GM19467 (cell line): ENCODE data around the gene MTHFSD.

ENCODE experiments used
- ATAC-seq: cut with Tn5 transposase; IDR thresholded peaks from one replicate; pipeline ENCODE4 v1.9.1; 2021; ENCODE audit warnings: mild to moderate bottlenecking, moderate library complexity; ENCODE audit not compliant: unreplicated experiment

Gene MTHFSD

GRCh38 chr16:86515777-86516622 lies 39.0 kb downstream of the MTHFSD start:
- no peak for ATAC-seq

GRCh38 chr16:86515413-86515776 lies 39.6 kb downstream of the MTHFSD start:
- ATAC-seq = no peak

DNA sequence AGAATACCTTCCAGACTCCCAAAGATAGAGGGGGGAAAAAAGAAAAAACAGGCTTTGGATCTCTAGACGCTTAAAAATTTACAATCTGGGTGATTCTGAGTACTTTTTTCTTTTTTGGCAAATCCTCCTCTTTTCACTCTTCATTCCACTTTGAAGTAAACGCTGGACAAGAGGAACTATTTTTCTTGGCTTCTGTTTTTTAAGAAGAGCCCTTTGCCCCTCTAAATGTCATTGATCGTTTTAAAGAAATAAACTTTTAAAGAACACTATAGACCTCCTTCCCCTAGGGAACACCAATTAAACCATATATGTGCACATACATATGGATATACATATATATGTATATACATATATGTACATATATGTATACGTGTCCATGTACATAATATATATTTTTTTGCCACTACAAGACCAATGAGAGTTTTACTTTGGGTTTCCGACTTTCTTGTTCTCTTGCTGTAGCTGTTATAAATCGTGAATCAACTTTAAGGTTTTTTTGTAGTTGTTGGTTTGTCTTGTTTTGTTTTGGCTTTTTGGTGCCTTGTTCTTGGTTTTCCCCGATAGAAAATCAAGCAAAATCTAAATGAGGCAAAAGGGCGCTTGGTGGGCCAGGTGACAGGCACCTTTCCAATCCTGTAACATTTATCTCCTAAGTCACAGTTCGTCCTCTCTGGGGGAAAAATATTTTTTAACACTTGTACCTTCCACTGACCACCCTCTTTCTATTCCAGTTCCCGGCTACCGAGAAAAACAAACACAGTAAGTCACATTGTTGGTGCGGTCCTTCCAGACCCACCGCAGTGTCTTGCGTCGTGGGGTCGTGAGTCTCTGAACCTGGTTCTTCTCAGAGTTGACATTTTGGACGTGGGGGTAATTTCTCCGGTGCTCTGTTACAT lies 40.3 kb downstream of the MTHFSD start:
- ATAC-seq = no peak

GRCh38 chr16:86513471-86514277 lies 41.4 kb downstream of the MTHFSD start:
- ATAC-seq = no peak

DNA sequence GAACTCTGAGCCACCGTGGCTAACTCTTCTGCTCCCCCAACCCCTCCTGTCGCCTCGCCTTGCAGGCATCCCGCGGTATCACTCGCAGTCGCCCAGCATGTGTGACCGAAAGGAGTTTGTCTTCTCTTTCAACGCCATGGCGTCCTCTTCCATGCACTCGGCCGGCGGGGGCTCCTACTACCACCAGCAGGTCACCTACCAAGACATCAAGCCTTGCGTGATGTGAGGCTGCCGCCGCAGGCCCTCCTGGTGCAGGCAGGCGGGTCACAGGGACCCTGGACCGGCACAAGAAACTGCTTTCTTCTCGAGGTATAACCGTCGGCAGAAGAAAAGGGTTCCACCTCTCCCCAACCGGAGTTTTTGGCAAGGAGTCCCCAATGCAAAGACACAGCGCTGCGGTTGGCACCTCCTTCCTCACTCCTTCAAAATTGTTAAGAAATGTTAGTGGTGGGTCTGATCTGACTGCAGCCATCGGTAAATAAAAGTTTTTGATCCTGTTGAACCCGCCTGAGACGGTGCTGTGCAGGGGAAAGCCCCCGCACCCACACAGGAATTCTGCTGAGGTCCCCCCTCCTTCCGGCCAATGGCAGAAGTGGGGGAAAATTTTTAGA lies 42.1 kb downstream of the MTHFSD start:
- ATAC-seq = no peak

GRCh38 chr16:86512301-86512859 lies 42.7 kb downstream of the MTHFSD start:
- ATAC-seq = no peak

DNA sequence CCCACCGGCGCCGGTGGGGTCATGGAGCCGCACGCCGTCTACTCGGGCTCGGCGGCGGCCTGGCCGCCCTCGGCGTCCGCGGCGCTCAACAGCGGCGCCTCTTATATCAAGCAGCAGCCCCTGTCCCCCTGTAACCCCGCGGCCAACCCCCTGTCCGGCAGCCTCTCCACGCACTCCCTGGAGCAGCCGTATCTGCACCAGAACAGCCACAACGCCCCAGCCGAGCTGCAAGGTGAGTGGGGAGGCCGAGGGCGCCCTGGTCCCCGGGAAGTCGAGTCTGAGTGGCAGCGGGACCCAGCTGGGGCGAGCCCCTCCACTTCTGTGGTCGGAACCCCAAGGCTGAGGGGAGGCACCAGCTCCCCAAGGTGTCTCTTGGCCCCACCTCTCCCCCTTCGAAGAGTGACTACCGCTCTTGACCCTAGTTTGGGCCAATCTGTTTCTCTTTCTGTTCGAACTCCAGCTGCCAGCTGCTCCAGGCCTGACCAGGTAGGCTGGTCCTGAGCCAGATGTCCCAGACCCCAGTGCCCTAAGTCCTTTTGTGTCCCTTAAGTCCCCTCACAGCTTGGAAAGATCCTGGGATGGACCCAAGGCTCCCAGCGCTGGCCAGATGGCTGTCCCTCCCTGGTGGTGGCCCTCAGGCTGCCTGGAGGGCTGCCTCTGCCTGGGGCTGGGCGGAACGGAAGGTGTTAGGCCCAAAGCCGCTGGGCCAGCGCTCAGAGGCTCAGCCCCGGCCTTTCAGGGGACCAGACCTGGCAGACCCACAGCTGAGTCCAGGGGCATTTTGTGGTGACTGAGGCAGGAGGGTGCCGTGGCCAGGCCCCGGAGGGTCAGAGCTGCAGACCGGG lies 43.5 kb downstream of the MTHFSD start:
- no peak for ATAC-seq

- no peak for ATAC-seq
Observed at GRCh38 chr16:86510465-86511261, 44.4 kb downstream of the MTHFSD start, which contains the start of gene FOXF1. Gene FOXF1, plus strand, starts transcription at chr16:86510527. Its CDS starts 43 bp downstream, at chr16:86510570.

DNA sequence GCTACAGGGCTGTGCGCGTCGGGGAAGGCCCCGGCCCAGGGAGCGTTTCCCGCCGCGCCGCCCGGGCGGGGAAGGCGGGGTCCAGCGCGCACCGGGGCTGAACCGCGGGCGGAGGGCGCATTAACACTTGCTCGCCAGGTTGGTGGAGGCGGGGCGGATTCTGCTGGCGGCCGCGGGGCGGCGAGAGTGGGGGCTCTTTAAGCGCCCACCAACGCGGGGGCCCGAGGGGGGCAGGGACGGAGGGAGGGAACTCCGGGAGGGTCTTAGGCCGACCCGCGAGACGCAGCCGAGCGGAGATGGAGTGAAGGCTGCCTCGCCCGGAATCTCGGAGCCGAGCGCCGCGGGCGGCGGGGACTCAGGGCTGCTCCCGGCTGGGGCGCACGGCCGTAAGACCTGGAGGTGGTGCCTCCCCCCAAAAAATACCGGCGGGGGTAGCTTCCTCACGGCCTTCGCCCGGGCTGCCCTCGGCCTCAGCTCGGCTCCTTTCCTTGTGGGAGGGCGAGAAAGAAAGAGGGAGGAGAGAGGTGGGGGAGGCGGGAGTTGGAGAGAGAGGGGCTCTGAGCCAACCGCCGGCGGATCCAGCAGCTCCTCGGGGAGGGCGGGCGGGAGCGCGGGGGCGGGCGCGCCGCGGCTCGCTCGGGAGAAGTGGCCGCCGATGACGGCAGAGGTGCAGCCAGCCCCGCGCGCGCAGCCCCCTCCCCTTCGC lies 45.1 kb downstream of the MTHFSD start:
- ATAC-seq = no peak

DNA sequence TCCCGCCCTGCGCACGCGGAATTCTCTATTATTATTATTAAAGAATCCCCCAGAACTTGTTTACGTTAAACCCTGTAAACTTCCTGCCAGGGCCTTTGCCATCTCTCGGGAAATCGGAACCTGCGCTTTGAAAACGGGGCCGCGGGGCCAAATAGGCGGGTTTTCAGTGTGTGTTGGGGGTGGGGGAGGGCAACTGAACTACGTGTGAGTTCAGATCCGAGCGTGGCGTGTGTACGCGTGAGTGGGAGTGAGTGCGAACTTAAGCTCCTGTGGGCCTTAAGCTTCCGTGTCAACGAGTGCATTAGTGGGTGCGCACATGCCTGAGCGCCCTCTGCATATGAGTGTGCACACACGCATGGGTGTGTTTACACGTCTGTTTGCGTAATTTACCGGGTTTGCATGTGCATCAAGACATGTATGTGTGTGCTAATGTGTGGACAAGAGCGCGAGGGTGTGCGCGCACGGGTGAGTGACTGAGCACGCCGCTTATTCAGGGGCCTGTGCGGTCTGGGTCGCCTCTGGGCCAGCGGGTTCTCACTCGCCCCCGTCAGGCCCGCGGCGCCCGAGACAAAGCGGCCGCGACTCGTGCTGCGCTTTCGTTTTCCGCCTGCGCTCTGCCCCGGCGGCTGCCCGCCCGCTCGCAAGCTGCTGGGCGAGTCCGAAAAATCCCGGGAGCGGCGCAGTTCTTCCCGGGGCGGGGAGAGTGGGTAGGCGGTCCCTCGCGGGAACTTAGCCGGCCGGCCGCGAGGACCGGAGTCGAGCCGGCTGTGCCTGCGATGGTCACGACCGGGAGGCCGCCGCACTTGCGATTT lies 45.9 kb downstream of the MTHFSD start:
- no peak for ATAC-seq

DNA sequence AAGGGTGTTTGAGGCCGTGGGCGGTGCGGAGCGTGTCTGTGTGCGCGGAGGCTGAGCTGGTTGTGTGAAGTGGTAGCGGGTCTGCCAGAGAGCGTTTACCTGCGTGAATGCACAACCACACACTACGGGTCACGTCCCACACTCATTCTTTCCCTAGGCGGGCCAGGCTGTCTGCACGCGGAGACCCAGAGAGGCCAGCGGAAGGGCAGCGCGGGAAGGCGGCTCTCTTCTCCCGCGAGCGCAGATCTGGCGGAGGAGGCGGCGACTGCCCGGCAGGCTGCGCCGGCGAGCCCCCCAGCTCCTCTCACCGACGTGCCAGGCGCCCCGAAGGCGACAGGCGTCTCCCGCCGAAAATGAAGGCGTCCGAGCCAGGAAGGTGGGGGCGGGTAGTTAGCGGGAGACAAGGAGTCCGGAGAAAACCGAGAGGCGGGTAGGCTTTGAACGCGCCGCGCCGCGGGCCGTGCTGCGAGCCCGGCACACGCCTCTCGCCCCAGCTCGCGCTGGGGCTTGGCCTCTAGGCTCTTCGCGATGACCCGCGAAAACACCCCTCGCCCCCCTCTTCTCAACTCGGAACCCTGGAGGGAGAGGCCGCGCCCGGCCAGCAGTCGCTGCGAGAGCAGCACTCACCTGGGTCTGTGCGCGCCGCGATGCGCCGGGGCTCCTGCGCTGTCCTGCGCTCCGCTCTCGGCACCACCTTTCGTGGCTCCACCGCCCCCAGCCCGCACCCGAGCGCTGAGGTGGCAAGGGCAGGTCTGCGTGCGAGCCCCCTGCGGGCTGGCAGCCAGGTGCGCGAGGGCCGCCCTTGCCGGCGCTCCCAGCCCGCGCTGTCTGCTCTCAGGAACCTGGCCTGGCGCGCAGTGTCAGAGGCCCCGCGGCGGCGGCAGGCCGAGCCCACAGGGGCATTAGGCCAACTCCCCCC lies 46.7 kb downstream of the MTHFSD start:
- no peak for ATAC-seq

GRCh38 chr16:86507173-86508027 lies 47.6 kb downstream of the MTHFSD start:
- no peak for ATAC-seq

DNA sequence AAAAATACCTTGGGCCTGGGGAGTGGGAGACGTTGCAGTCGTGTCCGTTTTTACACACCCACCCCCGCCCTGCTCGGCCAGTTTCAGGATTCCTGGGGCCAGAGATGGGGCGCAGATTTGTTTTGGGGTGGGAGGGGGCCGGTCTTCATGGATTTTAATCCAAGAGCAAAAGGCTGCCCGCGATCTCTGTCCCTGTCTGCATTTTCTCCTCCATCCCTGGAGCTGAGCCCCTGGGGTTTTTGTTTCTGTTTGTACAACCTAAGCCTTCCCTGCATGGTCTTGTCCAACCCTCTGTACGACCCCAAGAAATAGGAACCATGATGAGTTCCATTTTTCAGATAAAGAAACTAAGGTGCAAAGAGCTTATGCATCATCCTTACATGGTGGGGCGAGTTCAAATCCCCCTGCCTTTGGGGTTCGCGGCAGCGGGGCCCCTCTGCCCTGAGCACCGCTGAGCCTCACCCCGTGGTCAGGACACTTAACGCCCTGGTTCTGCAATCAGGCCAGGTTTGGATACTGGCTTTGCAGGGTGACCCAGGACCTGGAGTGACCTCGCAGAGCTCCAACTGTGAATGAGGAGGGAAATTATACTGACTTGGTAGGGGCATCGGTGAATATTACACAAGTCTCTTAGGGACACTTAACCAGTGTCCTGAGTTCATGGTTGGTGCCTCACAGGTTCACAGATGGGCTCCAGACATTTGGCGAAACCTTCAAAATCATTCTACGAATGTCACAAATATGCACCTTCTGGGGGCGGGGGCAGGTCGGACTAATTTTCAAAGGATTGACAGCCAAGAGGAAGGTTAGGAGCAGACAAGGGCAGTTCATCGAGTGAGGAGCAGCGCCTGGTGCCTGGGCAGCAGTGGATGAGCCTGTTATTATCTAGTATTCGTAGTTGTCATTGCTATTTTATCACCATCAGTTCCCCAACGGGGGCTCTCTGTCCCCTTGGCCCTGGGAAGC lies 48.9 kb downstream of the MTHFSD start:
- ATAC-seq = no peak
